ENCODE results near the gene MXD1. TPM values are rescaled to one million over a fixed set of nuclear protein-coding genes. Genes with fewer than 3 reads are reported as not detected.

Gene MXD1
- total and polyA plus RNA-seq, 4 donors: 4.0 to 63.7 (median 38.2) TPM

DNA sequence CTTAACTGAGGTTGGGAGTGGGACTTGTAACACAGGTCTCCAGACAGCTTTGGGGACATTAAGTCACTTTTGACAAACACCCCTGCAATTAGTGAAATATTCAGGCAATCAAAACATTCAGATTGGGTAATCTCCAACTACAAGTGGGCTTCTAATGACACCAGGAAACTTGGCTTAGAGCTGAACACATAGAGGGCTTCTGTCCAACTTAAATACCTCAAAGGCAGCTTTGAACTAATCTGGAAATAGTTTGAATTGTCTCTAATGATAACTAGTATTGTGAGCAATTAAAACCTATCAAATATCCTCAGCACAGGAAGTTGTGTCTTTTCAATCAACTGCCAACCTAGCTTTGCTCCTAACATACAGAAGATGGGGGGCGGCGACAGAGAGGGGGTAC, 51.6 kb downstream of the MXD1 start:
- peaks cover 0 to 1% (median 0%) of the 10 kb centered on the region in 4 donors for H3K36me3 ChIP-seq (ENCODE audit: control insufficient read depth in 4 of 4, insufficient read depth in 4 of 4, low read length in 4 of 4)
- no peak overlapping the region for H3K4me3 ChIP-seq
- no peaks in the 10 kb centered on the region for H3K4me1 ChIP-seq (ENCODE audit: control insufficient read depth in 5 of 5, insufficient read depth in 5 of 5, low read length in 5 of 5)
- H3K9ac ChIP-seq (ENCODE audit: insufficient read depth in 1 of 2, low read length in 2 of 2): no peak overlapping the region
- no peak overlapping the region for H3K27ac ChIP-seq (ENCODE audit: low read depth in 1 of 2, low read length in 1 of 2)
- H3K9me3 ChIP-seq (ENCODE audit: control insufficient read depth in 4 of 4, insufficient read depth in 3 of 4, low read length in 3 of 4): no peaks in the 10 kb centered on the region
- TF ChIP-seq, protein P1, sequence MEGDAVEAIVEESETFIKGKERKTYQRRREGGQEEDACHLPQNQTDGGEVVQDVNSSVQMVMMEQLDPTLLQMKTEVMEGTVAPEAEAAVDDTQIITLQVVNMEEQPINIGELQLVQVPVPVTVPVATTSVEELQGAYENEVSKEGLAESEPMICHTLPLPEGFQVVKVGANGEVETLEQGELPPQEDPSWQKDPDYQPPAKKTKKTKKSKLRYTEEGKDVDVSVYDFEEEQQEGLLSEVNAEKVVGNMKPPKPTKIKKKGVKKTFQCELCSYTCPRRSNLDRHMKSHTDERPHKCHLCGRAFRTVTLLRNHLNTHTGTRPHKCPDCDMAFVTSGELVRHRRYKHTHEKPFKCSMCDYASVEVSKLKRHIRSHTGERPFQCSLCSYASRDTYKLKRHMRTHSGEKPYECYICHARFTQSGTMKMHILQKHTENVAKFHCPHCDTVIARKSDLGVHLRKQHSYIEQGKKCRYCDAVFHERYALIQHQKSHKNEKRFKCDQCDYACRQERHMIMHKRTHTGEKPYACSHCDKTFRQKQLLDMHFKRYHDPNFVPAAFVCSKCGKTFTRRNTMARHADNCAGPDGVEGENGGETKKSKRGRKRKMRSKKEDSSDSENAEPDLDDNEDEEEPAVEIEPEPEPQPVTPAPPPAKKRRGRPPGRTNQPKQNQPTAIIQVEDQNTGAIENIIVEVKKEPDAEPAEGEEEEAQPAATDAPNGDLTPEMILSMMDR (IDR thresholded peaks at IDR 0.05; ENCODE audit: control extremely low read depth, extremely low read depth): no peak
- WGBS, 2 donors: 96 to 97% methylated on average over 2 of the region's 2 CpGs
- no peak for ATAC-seq (ENCODE audit: insufficient read depth, low FRiP score)
- no peak for DNase-seq
- H3K27me3 ChIP-seq (ENCODE audit: control insufficient read depth in 3 of 3, insufficient read depth in 3 of 3, low read length in 2 of 3): no peaks in the 10 kb centered on the region

DNA sequence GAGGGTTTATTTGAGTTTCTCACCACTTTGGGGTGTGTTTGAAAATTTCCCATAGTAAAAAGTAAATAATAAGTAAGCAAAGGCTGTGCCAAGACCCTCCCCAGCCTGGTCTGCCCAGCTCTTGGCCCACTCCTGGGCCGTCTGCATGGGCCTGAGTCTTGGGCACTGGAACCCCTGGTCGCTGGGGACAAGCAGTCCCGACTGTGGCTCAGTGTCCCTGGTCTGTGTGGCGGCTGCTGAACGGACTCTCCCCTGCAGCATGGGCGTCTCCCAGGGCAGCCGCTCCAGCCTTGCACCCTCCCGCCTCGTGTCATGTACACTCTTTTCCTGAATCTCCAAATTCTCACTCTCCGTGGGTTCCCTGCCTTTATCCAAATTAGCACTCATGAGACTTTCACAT, 53.7 kb downstream of the MXD1 start:
- DNase-seq (no peak), ATAC-seq (ENCODE audit: insufficient read depth, low FRiP score) (no peak)
- H3K9ac ChIP-seq (ENCODE audit: insufficient read depth in 1 of 2, low read length in 2 of 2): no peak overlapping the region
- no peaks in the 10 kb centered on the region for H3K36me3 ChIP-seq (ENCODE audit: control insufficient read depth in 4 of 4, insufficient read depth in 4 of 4, low read length in 4 of 4)
- H3K4me3 ChIP-seq: no peak overlapping the region
- 92 to 93% methylated on average over 10 of the region's 10 CpGs for WGBS, 2 donors
- H3K9me3 ChIP-seq (ENCODE audit: control insufficient read depth in 4 of 4, insufficient read depth in 3 of 4, low read length in 3 of 4): no peaks in the 10 kb centered on the region
- H3K27ac ChIP-seq (ENCODE audit: low read depth in 1 of 2, low read length in 1 of 2): no peak overlapping the region
- H3K4me1 ChIP-seq (ENCODE audit: control insufficient read depth in 5 of 5, insufficient read depth in 5 of 5, low read length in 5 of 5): no peaks in the 10 kb centered on the region
- H3K27me3 ChIP-seq (ENCODE audit: control insufficient read depth in 3 of 3, insufficient read depth in 3 of 3, low read length in 2 of 3): no peaks in the 10 kb centered on the region
- TF ChIP-seq, protein P1 (IDR thresholded peaks at IDR 0.05; ENCODE audit: control extremely low read depth, extremely low read depth): no peak

- H3K9ac ChIP-seq (ENCODE audit: insufficient read depth in 1 of 2, low read length in 2 of 2): no peak overlapping the region
- ATAC-seq (ENCODE audit: insufficient read depth, low FRiP score) (no peak), DNase-seq (no peak)
- H3K27ac ChIP-seq (ENCODE audit: low read depth in 1 of 2, low read length in 1 of 2): no peak overlapping the region
- no peaks in the 10 kb centered on the region for H3K4me1 ChIP-seq (ENCODE audit: control insufficient read depth in 5 of 5, insufficient read depth in 5 of 5, low read length in 5 of 5)
- WGBS, 2 donors: 91 to 93% methylated on average over 16 of the region's 16 CpGs
- no peaks in the 10 kb centered on the region for H3K27me3 ChIP-seq (ENCODE audit: control insufficient read depth in 3 of 3, insufficient read depth in 3 of 3, low read length in 2 of 3)
- no peaks in the 10 kb centered on the region for H3K9me3 ChIP-seq (ENCODE audit: control insufficient read depth in 4 of 4, insufficient read depth in 3 of 4, low read length in 3 of 4)
- H3K36me3 ChIP-seq (ENCODE audit: control insufficient read depth in 4 of 4, insufficient read depth in 4 of 4, low read length in 4 of 4): no peaks in the 10 kb centered on the region
- H3K4me3 ChIP-seq: no peak overlapping the region
- TF ChIP-seq, protein P1 (IDR thresholded peaks at IDR 0.05; ENCODE audit: control extremely low read depth, extremely low read depth): no peak
These were observed 54.4 kb downstream of the MXD1 start for GRCh38 chr2:69969126-69969983.
